ENCODE data around the gene LSM2.
"Not testable (repeated sequence)": the region's sequence is repeated elsewhere in the genome, so short reads cannot be mapped to it uniquely, and the experiment has no call there.

The LSM2 gene

GRCh38 chr6:31806470-31807272, at the start of gene LSM2:
LSM2 (minus strand) TSS chr6:31806966; CDS start chr6:31806757, 209 bp downstream.
- DNase-seq = no peak

GRCh38 chr6:31851980-31852718, 45.4 kb upstream of the LSM2 start:
- DNase-seq = not testable (repeated sequence)

- no peak for DNase-seq
Measured at GRCh38 chr6:31851485-31851832, 44.7 kb upstream of the LSM2 start.

- DNase-seq = no peak
Measured at GRCh38 chr6:31850765-31851484, 44.2 kb upstream of the LSM2 start.

GRCh38 chr6:31847276-31847978, 40.7 kb upstream of the LSM2 start:
- DNase-seq = no peak

GRCh38 chr6:31844507-31844906, 37.7 kb upstream of the LSM2 start:
- no peak for DNase-seq

GRCh38 chr6:31842053-31842452, 35.3 kb upstream of the LSM2 start:
- DNase-seq = no peak

GRCh38 chr6:31839779-31840126, 33.0 kb upstream of the LSM2 start:
- not testable (repeated sequence) for DNase-seq

- DNase-seq = no peak
Measured at GRCh38 chr6:31838968-31839367, 32.2 kb upstream of the LSM2 start.

- DNase-seq = not testable (repeated sequence)
Measured at GRCh38 chr6:31838114-31838553, 31.4 kb upstream of the LSM2 start.

- no peak for DNase-seq
Measured at GRCh38 chr6:31837369-31838113, 30.8 kb upstream of the LSM2 start.

GRCh38 chr6:31836474-31837368, 30.0 kb upstream of the LSM2 start:
- no peak for DNase-seq

GRCh38 chr6:31836047-31836473, 29.3 kb upstream of the LSM2 start:
- DNase-seq = no peak

GRCh38 chr6:31834367-31835250, 27.8 kb upstream of the LSM2 start:
- DNase-seq = no peak

- no peak for DNase-seq
Measured at GRCh38 chr6:31831350-31832215, 24.8 kb upstream of the LSM2 start.

- DNase-seq = no peak
Measured at GRCh38 chr6:31830886-31831335, 24.1 kb upstream of the LSM2 start.

- no peak for DNase-seq
Measured at GRCh38 chr6:31829633-31830283, 23.0 kb upstream of the LSM2 start.

Data from SIG-M5 (cell line).